Stimulated activated CD4-positive, alpha-beta T cell treated with anti-CD3 and anti-CD28 coated beads, Interleukin-15, amount 100 ng/mL, for 48 hours (primary cell): ENCODE data around the gene SUSD2.
"Not testable (repeated sequence)": the region's sequence is repeated elsewhere in the genome, so short reads cannot be mapped to it uniquely, and the experiment has no call there.

Experiments used
- DNase-seq, 2 donors: peaks; one replicate each; pipeline ENCODE4 v3.0.0-alpha.2; 2020; ENCODE audit warnings: low read depth in 2 of 2

Gene SUSD2

DNA sequence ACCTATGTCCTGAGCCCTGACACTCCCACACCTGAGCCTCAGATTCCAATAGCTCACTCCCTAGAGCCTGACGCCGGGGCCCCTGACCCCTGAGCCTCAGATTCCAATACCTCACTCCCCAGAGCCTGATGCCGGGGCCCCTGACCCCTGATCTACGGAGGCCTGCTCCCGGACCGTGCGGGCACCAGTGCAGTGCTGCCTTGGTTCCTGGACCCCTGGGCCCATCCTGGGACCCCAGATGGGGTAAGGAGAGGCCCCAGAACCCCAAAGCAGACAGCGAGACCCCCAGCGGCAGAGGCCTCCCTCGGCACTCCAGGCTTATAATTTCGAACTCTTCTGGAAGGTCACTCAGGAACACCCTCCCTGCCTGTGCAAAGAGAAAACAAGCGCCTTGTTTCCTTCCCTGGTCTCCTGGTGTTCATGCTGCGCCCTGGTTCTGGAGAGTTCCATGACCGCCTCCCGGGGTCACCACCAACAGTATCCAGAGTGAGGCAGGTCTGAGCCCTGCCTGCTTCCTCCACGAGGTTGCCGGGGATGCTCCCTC, 7.5 kb downstream of the SUSD2 start:
- no peak for DNase-seq

DNA sequence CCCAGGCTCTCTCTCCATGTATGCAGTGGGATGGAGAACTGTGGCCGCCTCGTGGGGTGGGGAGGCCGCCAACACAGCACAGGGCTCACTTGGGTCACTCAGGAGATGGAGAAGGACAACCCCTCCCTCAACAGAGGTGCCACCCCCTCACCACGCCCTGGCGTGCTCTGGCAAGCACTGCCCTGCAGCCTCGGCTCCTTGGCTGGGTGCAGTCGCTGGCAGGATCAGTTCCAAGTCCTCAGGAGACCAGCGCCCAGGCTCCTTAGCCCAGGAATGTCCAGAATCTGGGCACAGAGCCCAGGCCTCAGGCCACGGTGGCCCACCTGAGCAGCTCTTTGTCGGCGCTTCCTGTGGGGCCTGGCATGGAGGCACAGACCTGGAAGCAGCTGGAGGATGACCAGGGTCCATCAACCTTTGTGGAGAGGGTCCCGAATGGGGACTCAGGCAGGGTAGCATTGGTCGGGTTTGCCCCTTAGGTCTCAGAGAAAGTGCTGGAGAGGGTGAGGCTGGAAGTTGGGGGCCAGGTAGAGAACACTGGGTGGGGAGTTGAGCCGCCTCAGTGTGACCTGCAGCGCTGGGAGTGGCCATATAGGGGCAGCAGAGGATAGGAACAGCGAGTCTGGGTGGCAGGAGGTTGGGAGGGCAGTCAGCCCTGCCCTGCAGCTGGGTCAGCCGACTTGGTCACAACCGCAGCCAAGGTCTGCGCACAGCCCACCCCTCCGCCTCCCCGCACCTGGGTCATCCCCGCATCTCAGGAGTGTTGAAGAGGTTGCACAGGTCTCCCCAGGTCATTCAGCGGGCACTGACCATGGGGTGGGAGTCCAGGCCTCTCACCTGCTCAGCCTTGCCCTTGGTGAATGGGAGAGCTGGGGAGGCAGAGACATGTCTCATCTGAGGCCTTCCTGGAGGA, 8.2 kb downstream of the SUSD2 start:
- peak; percentile 16 to 27 for DNase-seq

DNA sequence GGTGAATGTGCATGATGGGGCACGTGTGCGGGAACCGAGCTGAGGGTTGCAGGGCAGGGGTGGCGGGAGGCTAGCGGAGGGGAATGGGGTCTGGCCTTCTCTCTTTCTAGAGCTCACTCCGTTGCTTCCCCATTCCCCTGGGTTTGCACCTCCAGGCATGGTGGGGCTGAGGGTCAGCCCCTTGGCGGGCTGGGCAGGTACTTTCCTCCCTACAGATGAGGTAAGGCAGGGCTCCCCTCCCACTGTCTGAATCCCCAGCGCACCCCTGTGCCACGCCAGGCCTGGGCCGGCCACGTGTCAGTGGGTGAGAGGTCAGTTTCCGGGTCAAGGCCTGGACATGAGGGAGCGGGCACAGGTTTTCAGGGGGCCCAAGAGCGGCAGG, 8.9 kb downstream of the SUSD2 start:
- no peak for DNase-seq

DNA sequence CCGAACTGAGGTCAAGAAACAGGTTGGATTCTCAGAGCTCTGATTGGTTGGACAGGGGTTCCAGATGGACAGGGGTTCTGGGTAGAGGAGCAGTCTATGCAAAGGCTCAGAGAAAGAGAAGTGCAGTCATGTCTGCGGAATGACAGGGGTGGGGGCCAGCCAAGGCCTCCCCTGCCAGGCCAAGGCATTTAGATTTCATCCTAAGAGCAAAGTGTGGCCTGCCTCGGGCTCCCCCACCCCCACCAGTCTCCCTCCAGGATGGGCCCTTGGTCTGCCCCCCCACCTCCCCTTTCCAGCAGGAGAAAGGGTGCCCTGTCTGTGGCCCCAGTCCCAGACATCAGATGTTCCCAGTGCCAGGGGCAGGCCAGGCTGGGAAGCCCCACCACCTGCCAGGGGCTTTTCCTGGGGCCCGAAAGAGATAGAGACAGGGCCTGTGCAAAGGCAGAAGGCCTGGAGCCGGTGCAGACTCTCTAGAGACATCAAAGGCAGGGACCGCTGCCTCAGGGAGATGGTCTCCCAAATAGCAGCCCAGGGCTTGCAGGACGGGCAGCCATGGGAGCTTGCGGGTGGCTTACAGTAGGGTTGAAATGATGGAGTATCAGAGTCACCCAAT, 9.4 kb downstream of the SUSD2 start:
- no peak for DNase-seq

DNA sequence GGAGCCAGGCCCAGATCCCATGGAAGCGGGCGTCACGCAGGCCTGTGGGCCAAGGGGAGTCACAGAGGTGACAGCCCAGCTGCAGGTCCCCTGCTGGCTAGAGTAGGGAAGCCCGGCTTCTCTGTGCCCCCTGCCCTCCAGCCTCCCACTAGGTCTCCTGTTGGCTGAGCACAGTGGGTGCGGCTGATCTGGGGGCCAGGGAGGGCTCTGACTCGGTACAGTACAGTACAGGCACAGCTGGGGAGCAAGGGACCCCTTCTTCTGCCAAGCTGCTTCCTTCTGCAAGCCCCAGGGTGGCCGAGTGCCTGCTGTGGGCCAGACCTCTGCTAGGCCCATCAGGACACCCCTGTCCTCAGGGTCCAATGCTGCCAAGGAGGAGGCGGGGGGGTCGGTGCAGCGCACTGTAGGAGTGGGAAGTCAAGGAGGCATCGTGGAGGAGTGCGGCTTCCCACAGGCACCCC, 10.1 kb downstream of the SUSD2 start:
- no peak for DNase-seq

DNA sequence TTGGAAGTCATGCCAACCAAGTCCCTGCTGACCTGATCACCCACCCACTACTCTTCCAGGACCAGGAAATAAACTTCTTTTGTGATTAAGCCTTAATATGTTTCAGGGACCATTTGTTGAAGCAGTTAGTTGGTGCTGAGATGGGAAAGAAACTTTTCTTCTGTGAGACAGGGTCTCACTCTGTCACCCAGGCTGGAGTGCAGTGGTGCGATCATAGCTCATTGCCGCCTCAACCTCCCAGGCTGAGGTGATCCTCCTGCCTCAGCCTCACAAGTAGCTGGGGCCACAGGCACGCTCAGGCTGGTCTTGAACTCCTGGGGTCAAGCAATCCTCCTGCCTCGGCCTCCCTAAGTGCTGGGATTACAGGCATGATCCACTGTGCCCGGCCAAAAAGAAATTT, 10.6 kb downstream of the SUSD2 start:
- DNase-seq = no peak

DNA sequence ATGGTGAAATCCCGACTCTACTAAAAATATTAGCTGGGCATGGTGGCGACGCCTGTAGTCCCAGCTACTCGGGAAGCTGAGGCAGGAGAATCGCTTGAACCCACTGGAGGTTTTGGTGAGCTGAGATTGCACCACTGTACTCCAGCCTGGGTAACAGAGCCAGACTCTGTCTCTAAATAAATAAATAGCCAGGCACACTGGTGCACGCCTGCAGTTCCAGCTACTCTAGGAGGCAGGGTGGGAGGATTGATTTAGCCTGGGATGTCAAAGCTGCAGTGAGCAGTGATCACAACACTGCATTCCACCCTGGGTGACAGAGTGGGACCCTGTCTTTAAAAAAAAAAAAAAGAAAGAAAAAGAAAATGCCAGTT, 17.4 kb downstream of the SUSD2 start:
- no peak for DNase-seq

DNA sequence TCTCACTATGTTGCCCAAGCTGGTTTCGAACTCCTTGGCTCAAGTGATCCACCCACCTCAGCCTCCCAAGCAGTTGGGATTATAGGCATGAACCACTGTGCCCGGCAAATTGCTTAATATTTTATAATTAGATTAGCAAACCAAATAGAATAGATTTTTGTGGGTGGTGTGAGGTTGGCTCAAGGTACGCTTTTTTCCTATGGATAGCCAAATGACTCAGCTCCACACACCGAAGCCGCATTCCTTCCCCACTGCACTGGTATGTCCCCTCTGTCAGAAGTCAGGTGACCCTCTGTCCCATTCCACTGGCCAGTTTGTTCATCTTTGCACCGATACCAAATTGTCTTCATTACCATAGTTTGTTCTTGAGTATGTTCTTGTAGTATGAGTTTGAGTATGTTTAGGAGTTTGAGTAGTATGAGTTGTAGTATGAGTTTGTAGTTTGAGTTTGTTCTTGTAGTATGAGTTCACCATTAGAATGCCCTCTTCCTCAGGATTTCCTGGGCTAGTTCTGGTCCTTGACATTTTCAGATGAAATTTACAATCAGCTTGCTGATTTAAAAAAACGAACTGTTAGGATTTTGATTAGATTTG, 19.4 kb downstream of the SUSD2 start:
- no peak for DNase-seq

DNA sequence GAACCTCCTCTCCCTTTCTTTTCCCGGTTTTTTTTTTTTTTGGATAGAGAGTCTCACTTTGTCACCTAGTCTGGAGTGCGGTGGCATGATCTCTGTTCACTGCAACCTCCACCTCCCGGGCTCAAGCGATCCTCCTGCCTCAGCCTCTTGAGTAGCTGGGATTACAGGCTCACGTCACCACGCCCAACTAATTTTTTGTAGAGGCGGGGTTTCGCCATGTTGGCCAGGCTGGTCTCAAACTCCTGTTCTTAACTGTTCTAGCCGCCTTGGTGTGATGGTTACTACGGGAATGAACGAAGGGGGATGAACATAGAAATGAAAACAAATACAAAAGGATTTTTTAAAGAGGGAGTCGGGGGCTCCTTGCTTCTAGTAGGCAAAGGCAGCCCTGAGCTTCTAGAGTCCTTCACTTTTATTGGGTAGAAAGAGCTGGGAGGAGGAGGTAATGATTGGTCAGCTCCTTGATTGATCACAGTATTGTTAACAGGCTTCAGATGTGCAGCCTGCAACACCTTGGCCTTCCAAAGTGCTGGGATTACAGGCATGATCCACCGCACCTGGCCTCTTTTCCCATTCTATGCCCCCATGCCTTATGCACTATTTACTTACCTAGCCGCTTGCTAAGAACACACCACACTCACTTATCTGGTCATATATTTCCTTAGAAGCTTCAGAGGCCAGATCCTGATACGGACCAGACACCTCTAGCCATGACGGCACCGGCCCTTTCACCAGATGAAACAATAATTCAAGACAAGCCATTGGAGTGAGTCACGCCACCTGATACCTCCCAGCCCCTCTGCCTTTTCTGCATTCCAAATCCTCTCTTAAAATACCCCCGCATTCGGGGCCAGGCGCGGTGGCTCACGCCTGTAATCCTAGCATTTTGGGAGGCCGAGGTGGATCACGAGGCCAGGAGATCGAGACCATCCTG, 20.7 kb downstream of the SUSD2 start:
- DNase-seq = no peak

DNA sequence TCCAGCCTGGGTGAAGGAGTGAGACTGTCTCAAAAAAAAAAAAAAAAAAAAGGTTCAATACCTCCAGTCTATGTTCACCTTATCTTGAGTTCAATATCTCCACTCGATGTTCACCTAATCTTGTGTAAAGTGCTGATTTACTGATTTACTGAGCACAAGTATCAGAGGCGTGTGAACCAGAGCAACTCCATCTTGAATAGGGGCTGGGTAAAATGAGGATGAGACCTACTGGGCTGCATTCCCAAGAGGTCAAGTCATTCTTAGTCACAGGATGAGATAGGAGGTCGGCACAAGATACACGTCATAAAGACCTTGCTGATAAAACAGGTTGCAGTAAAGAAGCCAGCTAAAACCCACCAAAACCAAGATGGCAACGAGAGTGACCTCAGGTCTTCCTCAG, 22.6 kb downstream of the SUSD2 start:
- DNase-seq = not testable (repeated sequence)

DNA sequence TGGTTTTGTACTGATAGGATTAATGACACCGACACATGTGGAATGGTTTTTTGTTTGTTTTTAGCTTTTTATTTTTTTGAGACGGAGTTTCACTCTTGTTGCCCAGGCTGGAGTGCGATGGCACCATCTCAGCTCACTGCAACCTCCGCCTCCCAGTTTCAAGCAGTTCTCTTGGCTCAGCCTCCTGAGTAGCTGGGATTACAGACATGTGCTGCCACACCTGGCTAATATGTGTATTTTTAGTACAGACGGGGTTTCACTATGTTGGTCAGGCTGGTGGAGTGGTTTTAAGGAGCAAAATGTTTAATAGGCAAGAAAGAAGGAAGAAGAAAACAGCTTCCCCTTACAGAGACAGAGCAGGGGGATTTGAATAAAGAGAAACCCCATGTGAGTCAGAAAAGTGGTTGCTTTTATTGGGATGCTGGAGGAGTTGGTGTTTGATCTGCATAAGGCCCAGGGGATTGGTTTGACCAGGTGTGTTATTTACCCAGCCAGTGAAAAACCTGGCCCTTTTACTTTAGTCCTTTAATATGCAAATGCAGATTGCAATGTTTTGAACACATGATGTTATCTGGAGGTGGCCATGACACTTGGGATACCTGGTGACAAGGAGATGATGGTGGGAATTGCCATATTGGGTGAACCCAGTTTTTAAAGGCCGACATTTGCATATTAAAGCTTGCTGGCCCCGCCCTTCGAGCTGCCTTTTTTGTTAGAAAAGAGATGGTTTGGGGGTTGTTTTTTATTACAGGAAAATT, 24.3 kb downstream of the SUSD2 start:
- no peak for DNase-seq

DNA sequence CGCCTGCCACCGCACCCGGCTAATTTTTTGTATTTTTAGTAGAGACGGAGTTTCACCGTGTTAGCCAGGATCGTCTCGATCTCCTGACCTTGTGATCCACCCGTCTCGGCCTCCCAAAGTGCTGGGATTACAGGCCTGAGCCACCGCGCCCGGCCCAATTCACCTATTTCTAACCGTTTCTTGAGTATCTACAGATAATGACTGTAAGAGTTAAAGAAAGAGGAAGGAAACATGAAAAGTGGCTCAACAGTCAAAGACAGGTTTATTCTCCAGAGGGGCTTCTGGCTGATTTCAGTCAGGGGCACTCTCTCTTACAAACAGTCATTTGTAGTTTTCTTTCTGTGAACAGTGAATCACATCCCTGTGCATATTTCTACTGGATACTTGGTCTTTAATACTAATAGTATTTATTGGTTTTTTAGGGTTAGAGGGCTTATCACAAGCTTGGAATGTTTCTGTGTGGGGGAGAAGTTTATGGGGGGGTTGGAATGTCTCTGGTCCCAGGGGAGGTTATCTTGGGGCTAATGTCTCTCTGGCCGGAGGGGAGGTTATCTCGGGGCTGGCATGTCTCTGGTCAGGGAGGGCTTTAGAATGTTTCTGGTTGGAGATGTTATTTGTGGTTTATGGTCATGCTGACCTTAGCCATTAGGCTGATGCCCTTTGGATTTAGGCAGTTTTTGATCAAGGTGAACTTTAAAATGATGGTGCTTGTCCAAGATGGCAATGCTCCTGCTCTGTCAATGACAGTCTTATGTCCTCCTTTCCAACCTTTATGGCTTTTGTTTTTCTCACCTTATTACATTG, 25.4 kb downstream of the SUSD2 start:
- not testable (repeated sequence) for DNase-seq

DNA sequence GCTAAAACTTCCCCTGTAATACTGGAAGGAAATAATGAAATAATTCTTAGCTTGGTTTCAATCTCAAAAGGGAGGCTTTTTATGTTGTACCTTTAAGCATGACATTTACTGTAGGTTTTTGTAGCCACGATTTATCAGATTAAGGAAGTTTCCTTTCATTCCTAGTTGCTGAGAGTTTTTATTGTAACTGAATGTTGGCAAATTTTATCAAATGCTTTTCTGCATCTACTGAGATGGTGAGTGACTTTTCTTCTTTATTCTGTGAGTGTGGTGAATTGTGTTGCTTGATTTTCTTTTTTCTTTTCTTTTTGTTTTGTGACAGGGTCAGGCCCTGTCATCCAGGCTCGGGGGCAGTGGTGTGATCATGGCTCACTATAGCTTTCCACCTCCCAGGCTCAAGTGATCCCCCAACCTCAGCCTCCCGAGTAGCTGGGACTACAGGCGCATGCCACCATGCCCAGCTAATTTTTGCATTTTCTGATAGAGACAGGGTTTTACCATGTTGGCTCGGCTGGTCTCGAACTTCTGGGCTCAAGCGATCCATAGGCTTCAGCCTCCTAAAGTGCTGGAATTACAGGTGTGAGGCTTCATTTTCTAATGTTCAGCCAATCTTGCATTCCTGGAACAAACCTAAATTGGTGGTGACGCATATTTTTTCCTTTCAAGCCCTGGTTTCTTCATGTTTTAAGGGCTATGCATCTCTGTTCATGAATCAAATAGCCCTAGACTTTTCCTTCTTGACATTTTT, 26.2 kb downstream of the SUSD2 start:
- DNase-seq = no peak

DNA sequence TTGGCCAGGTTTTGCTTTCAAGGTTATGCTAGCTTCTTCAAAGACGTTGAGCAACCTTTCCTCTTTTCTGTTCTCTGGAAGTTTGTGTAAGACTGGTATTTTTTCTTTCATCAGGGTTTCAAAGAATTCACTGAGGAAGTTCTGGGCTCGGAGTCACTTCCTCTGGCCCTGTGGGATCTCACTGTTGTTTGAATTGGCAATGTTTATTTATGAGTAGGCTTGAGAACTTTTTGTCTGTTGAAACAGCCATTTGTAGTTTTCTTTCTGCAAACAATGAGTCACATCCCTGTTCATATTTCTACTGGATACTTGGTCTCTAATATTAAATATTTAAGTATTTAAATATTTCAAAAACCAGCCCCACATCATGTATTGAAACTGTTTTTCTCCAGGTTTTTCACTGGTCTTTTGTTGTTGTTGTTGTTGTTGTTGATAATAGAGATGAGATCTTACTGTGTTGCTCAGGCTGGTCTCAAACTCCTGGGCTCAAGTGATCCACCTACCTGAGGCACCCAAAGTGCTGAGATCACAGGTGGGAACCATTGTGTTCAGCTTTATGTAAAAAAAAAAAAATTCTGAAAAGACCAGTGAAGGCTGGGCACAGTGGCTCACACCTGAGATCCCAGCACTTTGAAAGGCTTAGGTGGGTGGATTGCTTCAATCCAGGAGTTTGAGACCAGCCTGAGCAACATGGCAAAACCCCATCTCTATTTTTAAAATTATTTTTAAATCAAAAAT, 26.9 kb downstream of the SUSD2 start:
- DNase-seq = no peak

DNA sequence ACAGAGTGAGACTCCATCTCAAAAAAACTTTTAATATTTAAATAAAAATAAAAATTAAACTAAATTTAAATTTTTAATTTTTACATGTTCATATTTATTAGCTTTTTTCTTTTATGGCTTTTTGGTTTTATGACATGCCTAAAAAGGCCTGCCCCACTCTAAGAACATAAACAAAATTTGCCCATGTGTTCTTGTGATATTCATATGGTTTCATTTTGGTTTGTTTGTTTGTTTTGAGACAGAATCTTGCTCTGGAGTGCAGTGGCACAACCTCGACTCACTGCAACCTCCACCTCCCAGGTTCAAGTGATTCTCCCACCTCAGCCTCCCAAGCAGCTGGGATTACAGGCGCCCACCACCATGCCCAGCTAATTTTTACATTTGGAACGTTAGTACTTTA, 27.7 kb downstream of the SUSD2 start:
- no peak for DNase-seq

DNA sequence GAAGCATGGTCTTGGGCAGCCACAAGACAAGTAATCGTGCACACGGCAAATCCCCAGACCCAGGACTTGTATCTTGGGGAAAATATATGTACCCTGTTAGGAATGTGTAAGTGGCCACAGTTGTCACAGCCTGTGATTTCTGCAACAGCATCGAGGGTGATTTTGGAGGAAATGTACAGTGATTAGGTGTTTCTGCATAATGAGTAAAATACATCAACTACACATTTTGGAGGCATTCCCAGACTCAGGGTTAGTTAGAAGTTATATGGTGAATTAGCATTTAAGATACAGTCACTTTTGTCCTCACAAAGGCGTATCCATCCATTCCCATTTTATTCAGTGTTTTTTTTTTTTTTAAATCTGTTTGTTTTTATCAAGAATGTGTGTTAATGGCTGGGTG, 28.4 kb downstream of the SUSD2 start:
- DNase-seq = no peak

DNA sequence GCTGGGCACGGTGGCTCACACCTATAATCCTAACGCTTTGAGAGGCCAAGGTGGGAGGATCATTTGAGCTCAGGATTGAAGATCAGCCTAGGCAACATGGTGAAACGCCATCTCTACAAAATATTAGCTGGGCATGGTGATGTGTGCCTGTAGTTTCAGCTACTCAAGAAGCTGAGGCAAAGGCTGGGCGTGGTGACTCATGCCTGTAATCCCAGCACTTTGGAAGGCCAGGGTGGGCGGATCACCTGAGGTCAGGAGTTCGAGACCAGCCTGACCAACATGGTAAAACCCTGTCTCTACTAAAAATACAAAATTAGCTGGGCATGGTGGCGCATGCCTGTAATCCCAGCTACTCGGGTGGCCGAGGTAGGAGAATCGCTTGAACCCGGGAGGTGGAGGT, 29.1 kb downstream of the SUSD2 start:
- not testable (repeated sequence) for DNase-seq

DNA sequence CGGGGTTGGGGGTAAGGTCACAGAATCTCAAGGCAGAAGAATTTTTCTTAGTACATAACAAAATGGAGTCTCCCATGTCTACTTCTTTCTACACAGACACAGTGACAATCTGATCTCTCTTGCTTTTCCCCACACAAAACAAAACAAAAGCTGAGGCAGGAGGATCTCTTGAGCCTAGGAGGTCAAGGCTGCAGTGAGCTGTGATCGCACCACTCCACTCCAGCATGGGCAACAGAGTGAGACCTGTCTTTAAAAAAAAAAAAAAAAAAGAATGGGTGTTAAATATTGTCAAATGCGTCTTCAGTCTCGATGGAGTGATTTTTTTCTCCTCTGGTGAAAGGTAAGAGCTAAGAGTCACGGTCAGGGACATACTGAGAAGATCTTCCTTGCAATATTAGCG, 30.4 kb downstream of the SUSD2 start:
- DNase-seq = not testable (repeated sequence)

DNA sequence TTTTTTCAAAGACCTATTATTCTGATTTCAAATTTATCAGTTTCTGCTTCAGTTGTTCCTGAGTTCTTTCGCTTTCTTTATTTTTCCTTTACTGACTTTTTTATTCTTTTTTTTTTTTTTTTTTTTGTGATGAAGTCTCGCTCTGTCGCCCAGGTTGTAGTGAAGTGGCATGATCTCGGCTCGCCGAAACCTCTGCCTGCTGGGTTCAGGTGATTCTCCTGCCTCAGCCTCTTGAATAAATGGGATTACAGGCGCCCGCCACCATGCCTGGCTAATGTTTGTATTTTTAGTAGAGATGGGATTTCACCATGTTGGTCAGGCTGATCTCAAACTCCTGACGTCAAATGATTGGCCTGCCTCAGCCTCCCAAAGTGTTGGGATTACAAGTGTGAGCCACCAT, 31.8 kb downstream of the SUSD2 start:
- DNase-seq = not testable (repeated sequence)
